GM21526 (cell line): ENCODE data around the gene UBN1.
"Not testable (repeated sequence)": the region's sequence is repeated elsewhere in the genome, so short reads cannot be mapped to it uniquely, and the experiment has no call there.

Experiments
- ATAC-seq: cut with Tn5 transposase; IDR thresholded peaks from one replicate; pipeline ENCODE4 v1.9.1; 2021; ENCODE audit warnings: moderate library complexity; ENCODE audit not compliant: unreplicated experiment, low FRiP score

UBN1 gene

GRCh38 chr16:4926928-4927327 lies 79.6 kb downstream of the UBN1 start:
- no peak for ATAC-seq

- no peak for ATAC-seq
These were observed 80.4 kb downstream of the UBN1 start for GRCh38 chr16:4927661-4928060.

- ATAC-seq, result no peak
These were observed 80.9 kb downstream of the UBN1 start for GRCh38 chr16:4928227-4928626.

- ATAC-seq, result not testable (repeated sequence)
These were observed 82.3 kb downstream of the UBN1 start for GRCh38 chr16:4929619-4930018.

- ATAC-seq, result no peak
These were observed 84.1 kb downstream of the UBN1 start for GRCh38 chr16:4931381-4931780.
